ENCODE results near the gene TNRC6B. TPM values are rescaled to one million over a fixed set of nuclear protein-coding genes. Genes with fewer than 3 reads are reported as not detected.

The TNRC6B gene
- total and polyA plus RNA-seq, 2 experiments from 2014 or later = 46.9 to 87.8 TPM

GRCh38 chr22:40206561-40206960 is 28.8 kb downstream of the TNRC6B start:
- Histone ChIP-seq H2AFZ (no peak overlapping the region), H3K79me2 (replicated peaks; ENCODE audit: insufficient read depth) (peaks cover 89% of the 10 kb centered on the region), H3K36me3 (ENCODE audit: insufficient read depth) (no peaks in the 10 kb centered on the region), H3K9me2 (ENCODE audit: insufficient read depth) (no peaks in the 10 kb centered on the region), H3K4me1 (ENCODE audit: insufficient read depth) (peaks cover 70% of the 10 kb centered on the region), H3K4me3 (no peak overlapping the region), H3K27me3 (ENCODE audit: insufficient read depth) (no peaks in the 10 kb centered on the region), H3K4me2 (no peak overlapping the region), H3K27ac (ENCODE audit: low read depth) (no peak overlapping the region), H4K20me1 (replicated peaks; ENCODE audit: insufficient read depth) (peaks cover 32% of the 10 kb centered on the region), H3F3A (replicated peaks; ENCODE audit: low read depth) (peaks cover 3% of the 10 kb centered on the region)
- Mint-ChIP-seq H3K27me3 (ENCODE audit: insufficient read depth, low read depth, poor library complexity) (peaks cover 10% of the 10 kb centered on the region), H3K36me3 (ENCODE audit: low read depth) (0 out of 3 replicates have a peak, but pooled peaks cover 2% of the 10 kb centered on the region), H3K27ac (no peak overlapping the region), H3K4me1 (peaks cover 75% of the 10 kb centered on the region), H3K4me3 (no peak overlapping the region), H3K9me3 (no peaks in the 10 kb centered on the region)
- ATAC-seq = no peak
- DNase-seq (ENCODE audit: low spot score) = no peak
- no peak for TF ChIP-seq ETS1 (IDR thresholded peaks at IDR 0.05)
- no peak for TF ChIP-seq CREB1 (CRISPR knock-in tag; IDR thresholded peaks at IDR 0.05; ENCODE audit: low read depth)
- TF ChIP-seq NANOG (IDR thresholded peaks at IDR 0.05; ENCODE audit: borderline replicate concordance) = no peak
- no peak for TF ChIP-seq ZNF462 (CRISPR knock-in tag; IDR thresholded peaks at IDR 0.05)
- TF ChIP-seq POLR2AphosphoS5 (IDR thresholded peaks at IDR 0.05; ENCODE audit: low read depth) = no peak
- no peak for TF ChIP-seq JUNB (IDR thresholded peaks at IDR 0.05; ENCODE audit: unreplicated experiment)
- no peak for TF ChIP-seq CTCF (conservative IDR thresholded peaks at IDR 0.05; ENCODE audit: low read depth in 2 of 2)

Measured in GM23338 (cell line).